Body of pancreas (tissue), 4 donors: ENCODE data around the gene PTPN7.

Experiments used
- CTCF ChIP-seq, 7 experiments: fragments of 450-650 bp in 4 of 7; fragments of 200-600 bp in 3 of 7; sonication (generic) in 3 of 7; IDR thresholded peaks; one replicate each; pipeline ENCODE4 v1.5.1; 2016 to 2019; ENCODE audit warnings: antibody characterized with exemption in 7 of 7
- POLR2A ChIP-seq, 3 donors: fragments of 450-650 bp; IDR thresholded peaks; one replicate each; pipeline ENCODE4 v1.6.1; 2016; ENCODE audit warnings: antibody characterized with exemption in 3 of 3, mild to moderate bottlenecking in 2 of 3

- TF ChIP-seq CTCF (IDR thresholded peaks at IDR 0.05) (no peak), POLR2A (IDR thresholded peaks at IDR 0.05) (no peak)
Observed at GRCh38 chr1:202148391-202148790, 12.0 kb downstream of the PTPN7 start.
